HG03575 (cell line): ENCODE measurements around the gene ZNF71.

ENCODE experiments used
- ATAC-seq: cut with Tn5 transposase; IDR thresholded peaks from one replicate; pipeline ENCODE4 v1.9.1; 2021; ENCODE audit not compliant: unreplicated experiment, insufficient number of reproducible peaks, low FRiP score; ENCODE audit errors: extremely low read depth

ZNF71 gene

DNA sequence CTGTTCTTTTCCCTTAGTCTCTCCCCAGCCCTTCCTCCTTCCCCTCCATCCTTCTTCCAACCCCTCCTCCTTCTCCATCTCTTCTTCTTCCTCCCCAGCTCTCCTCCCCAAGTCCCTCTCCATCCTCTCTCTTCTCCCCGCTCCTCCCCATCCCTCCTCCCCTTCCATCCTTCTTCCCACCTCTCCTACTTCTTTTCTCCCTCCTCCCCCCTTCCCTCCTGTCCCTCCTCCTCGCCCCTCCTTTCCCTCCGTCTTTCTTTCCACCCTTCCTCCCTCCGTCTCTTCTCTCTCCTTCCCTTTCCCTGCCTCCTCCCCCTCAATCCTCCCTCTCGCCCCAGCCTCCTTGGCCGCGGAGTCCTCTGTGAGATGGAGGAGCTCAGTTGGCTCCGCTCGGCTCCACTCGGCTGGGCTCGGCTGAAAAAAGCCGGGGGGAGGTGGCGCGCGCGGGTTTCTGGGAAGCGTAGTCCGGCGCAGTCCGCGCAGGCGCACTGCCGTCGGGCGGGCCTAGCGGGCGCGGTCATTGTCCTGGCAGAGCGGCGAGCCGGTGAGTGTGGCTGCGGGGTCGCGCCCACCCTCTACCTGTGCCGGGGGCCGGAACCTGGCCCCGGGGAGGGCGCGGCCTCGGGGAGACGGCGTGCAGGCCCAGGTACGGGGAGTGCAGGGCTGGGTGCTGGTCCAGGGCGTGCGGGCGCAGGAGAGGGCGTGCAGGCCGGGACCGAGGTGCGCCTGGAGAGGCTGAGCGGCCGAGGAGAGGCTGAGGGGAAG is at the start of gene ZNF71:
Gene ZNF71, plus strand, starts transcription at position 520 of the 765 bp plus-strand sequence. CDS start 6,257 bp downstream, outside the sequence.
- no peak for ATAC-seq

DNA sequence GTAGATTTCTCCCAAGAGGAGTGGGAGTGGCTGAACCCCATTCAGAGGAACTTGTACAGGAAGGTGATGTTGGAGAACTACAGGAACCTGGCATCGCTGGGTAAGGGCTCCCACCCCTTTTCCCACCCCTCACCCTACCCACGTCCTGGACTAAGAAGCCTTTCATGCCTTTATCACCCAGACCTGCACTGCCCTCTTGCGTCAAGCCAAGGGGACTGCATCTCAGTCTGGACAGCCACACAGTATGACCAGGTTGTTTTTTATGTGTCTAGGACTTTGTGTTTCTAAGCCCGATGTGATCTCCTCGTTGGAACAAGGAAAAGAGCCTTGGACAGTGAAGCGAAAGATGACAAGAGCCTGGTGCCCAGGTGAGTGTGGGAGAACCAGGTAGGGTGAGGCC is 47.6 kb upstream of the ZNF71 start:
- no peak for ATAC-seq

DNA sequence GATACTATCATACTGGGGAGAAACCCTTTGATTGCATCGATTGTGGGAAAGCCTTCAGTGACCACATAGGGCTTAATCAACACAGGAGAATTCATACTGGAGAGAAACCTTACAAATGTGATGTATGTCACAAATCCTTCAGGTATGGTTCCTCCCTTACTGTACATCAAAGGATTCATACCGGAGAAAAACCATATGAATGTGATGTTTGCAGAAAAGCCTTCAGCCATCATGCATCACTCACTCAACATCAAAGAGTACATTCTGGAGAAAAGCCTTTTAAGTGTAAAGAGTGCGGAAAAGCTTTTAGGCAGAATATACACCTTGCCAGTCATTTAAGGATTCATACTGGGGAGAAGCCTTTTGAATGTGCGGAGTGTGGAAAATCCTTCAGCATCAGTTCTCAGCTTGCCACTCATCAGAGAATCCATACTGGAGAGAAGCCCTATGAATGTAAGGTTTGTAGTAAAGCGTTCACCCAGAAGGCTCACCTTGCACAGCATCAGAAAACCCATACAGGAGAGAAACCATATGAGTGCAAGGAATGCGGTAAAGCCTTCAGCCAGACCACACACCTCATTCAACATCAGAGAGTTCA is 40.7 kb upstream of the ZNF71 start:
- no peak for ATAC-seq

DNA sequence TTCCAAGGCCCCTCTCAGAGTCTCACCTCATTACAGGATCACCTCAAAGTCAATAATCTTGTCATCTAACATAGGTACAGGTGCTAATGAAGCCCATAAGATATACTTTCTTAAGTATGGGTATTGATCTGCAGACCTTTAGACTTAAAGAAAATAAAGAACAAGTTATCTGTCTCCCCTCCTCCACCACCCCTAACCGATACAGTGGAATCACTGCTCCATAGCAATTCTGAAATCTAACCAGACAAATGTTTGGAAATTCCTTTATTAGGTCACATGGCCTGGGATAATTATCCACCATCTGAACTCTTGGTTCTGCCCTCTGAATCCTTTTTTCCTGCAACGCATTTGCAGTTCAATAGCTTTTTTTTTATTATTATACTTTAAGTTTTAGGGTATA is 32.3 kb upstream of the ZNF71 start:
- no peak for ATAC-seq

DNA sequence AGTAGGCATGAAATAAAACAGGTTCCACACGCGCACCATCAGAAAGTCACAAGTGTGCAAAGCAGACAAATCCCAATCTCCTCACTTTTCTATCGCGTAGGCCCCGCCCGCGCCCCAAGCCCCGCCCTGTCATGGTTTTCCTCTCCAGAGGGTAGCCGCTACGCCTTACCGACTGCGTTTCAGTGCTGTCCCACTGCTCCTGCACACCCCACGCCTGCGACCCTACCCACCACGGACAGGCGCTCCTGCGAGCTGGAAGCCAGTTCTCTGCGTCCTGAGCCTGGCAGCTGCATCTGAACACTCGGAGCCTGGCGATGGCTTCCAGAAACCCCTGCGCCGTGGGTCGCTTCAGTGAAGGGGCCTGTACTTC is 28.2 kb upstream of the ZNF71 start:
- ATAC-seq = no peak

DNA sequence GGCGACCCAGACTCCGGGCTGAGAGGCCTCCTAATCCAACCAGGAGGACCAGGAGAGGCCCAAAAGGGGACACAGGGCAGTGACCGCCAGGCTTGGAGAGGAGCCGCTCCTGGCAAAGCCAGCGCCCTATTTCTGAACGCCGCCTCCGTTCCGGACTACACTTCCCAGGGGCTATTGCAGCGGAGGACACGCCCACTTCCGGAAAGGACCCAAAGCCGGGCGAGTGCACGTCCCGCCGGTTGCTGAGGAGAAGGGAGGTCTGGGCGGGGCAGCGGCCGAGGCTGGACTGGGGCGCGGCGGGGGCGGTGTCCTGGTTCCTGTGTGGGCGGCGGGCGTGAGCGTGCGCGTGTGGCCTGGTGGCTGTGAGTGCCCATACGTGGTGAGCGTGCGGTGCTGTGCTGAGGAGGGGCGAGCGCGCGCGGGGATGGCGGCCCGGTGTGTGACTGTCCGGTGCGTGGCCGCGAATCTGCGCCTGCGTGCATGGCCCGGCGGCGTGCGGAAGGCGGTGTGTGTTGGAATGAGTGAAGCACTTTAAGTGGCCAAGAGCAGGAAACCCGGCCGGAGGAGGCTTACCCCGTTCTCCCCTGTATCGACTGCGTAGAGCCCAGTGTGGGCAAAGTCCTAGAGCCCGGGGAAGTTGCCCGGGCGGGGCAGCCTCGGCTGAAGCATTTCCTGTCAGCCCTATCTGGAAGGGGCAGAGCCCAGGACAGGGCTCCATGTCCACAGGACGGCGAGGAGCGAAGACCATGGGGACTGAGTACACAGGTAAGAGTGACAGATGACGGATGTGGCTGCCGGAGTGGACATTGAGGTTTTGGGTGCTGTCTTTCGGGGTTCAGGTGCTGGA is 27.6 kb upstream of the ZNF71 start, which contains the start of gene ZNF470:
Gene ZNF470, plus strand, starts transcription at position 195 of the 847 bp plus-strand sequence. CDS start 2,844 bp downstream, outside the sequence.
- ATAC-seq = no peak

DNA sequence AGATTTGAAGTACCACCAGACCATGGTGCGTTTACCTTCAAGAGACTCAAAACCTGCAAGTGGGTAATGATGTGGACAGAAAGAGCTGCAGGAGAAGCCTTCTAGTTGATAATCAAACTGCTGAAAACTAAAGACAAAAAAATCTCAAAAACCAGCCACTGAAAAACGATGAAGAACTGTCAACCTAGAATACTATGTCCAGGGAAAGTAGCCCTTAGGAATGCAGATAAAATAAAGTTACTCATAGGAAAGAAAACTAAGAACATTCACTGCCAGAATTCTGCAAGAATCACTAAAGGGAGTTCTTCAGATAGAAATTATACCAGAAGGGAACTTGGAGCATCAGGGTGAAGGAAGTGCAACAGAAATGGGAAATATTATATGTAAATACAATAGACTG is 22.5 kb upstream of the ZNF71 start:
- ATAC-seq = no peak

DNA sequence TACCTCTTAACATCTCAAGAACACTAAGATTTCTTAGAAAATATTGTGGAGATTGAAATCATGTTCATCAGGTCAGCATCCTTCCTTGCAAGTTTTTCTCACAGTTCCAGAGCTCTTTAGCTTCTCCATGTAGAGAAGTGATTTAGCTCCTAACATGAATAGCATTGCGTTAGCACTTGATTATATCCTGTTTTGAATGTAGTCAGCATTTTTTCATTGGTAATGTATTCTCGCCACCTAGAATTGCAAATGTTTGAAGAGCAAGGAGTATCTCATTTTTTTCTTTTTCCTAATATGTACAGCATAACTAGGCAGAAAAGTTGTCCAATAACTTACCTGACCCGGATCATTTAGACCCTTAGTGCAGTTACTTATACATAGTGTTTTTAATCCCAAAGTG is 21.2 kb upstream of the ZNF71 start:
- ATAC-seq = no peak

DNA sequence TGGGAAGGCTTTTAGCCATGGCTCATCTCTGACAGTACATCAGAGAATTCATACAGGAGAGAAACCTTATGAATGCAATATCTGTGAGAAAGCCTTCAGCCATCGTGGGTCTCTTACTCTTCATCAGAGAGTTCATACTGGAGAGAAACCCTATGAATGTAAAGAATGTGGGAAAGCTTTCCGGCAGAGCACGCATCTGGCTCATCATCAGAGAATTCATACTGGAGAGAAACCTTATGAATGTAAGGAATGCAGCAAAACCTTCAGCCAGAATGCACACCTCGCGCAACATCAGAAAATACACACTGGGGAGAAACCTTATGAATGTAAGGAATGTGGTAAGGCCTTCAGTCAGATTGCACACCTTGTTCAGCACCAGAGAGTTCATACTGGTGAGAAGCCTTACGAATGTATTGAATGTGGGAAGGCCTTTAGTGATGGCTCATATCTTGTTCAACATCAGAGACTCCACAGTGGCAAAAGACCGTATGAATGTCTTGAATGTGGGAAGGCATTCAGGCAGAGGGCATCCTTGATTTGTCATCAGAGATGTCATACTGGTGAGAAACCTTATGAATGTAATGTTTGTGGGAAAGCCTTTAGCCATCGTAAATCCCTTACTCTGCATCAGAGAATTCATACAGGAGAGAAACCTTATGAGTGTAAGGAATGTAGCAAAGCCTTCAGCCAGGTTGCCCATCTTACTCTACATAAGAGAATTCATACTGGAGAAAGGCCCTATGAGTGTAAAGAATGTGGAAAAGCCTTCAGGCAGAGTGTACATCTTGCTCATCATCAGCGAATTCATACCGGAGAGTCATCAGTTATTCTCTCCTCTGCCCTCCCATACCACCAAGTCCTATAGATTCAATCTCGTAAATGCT is 17.1 kb upstream of the ZNF71 start:
- ATAC-seq = no peak

DNA sequence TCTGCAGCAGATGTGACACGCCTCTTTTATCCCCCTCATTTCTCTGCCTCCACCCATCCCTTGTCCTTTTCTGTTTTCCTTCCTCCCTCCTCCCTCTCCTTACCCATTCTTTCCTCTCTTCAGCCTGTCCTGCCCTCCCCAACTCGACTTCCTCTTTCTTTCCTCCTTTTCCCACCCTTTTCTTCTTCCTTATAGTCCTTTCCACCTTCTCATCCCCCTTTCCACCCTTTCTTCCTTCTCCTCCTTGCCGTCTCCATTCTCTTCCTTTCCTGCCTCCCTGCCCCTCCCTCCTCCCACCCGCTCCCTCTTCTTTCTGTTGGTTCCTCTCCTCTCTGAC is 688 bp upstream of the ZNF71 start:
- ATAC-seq = no peak

DNA sequence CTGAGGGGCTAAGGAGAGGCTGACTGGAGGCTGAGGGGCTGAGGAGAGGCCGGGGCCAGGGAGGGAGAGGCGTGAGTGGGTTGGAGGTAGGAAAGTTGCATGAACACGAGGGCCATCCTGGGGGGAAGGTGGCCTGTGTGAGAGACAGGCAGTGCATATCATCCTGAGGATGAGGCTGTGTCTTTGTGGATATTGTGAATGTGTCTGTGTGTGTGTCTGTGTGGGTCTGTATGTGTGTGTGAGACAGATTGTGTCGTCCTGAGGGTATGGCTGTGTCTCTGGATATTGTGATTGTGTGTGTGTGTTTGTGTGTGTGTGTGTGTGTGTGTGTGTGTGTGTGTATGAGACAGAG is 422 bp downstream of the ZNF71 start:
- ATAC-seq = no peak

DNA sequence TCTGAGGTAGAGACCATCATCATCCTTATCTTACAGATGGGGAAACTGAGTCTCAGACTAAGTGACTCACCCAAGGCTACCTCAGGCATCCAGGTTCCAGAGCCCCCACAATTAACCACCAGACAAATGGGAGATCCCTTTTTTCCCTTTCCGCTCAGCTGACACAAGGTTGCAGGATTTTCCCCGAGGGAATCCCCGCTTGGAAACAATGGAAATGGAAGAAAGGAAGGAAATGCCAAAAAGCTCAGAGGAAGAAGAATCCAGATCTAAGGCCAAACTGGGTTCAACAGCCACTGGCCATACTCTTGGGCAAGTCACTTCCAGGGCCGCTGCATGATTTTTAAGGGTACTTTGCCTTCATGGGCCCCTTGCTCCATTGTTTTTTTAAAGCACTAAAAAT is 1.6 kb downstream of the ZNF71 start:
- ATAC-seq = no peak

DNA sequence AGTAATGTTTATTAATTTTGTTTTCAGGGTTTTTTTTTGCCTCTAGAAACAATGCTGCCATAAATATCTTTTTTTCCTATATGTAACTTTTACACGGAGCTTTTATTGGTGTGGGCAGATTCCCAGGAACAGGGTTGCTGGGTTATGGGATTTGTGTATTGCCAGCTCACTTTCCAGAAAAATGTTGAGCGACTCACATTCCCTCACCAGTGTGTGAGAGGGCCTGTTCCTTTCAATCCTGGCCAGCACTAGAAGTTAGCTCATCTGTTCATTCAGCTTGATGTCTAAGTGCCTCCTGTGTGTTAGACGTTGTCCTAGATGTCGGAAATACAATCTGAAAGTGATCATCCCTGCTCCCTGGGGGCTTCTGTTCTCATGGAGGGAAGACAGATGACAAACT is 2.6 kb downstream of the ZNF71 start:
- no peak for ATAC-seq

DNA sequence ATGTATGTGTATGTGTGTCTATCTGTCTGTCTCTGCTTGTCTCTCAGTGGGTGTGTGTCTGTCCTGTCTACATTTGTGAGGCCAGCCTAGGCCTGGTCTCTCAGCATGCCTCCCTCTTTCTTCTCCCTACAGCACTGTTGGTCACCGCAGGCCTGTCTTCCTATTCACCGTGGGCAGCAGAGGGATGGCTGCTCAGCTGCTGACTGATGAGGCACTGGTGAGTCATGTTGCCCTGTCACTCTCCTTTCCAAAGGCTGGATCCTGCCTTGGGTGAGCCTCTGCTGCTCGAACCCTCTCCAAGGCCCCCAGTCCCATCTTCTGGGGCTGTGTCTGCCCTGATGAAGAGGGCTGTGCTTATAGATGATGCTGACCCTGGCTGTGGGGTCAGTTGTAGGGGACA is 6.3 kb downstream of the ZNF71 start:
- ATAC-seq = no peak

DNA sequence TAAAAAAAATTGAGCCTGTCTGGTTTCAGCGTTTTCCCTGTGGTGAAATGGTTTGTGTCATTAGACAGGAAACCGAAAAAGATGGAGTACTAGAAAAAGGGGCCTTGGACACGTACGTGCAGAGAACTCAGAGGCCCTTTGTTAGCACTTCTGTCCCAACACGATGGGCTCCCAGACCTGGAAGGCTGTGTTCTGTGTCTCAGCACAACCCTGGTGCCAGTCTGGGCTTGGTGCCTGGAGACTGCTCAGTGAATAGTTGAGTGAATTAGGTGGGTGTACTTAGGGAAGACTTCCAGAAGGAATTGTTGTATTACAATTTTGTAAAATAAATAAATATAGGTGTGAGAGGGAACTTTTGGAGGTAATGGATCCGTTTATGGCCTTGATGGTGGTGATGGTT is 8.7 kb downstream of the ZNF71 start:
- ATAC-seq = no peak

DNA sequence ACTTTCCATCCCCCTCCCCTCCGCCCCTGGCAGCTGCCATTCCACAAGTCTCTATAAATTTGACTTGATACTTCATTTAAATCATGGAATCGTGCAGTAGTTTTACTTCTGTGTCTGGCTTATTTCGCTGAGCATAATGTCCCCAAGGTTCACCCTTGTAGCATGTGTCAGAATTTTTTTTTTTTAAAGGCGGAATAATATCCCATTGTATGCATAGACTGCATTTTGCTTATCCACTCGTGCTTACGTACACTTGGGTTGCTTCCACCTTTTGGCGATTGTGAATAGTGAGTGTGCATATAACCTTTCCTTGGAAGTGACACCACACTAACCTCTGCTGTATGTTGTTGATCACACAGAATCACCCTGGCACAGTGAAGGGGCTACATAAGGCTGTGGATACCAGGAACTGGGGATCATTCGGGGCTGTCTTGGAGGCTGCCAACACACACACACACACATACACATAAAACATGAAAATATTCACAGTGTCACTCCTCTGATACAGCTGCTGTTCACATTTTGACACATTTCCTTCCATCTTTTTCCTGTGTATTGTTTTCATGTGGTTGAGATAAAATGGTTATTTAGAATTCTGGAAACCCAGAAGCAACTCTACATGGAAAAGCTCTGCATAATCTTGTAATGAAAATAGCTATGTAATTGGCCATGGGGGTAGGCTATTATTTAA is 13.3 kb downstream of the ZNF71 start:
- ATAC-seq = no peak

DNA sequence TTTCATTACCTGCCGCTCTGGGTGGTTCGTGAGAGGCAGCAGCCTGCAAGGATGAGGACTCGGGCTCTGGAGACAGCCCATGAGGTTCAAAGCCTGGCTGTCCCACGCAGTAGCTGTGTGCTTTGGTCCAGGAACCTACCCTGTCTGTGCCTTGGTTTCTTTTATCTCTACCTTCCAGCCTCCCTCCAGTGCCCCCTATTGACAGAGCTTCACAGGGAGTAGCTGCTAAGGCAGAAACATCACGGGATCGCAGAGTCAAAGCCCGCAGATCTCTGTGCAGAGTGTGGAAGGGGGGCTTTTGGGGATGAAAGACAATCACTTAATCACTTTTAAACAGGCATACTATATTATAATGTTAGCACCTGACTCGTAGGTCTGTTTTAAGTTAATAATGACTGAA is 16.2 kb downstream of the ZNF71 start:
- no peak for ATAC-seq

DNA sequence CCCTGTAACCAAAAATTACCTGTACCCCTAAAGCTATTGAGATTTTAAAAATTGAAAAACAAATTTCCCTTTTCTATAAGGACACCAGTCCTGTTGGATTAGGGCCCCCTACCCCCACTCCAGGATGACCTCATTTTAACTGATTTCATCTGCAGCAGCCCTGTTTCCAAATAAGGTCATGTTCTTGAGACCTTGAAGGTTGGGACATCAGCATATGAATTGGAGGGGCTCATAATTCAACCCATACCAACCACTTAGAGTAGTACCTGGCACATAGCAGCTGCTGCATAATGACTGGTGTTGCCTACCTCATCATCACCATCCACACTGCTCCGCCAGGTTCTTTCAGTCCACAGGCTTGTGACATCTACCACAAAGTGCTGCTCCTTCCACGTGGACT is 17.6 kb downstream of the ZNF71 start:
- ATAC-seq = no peak

DNA sequence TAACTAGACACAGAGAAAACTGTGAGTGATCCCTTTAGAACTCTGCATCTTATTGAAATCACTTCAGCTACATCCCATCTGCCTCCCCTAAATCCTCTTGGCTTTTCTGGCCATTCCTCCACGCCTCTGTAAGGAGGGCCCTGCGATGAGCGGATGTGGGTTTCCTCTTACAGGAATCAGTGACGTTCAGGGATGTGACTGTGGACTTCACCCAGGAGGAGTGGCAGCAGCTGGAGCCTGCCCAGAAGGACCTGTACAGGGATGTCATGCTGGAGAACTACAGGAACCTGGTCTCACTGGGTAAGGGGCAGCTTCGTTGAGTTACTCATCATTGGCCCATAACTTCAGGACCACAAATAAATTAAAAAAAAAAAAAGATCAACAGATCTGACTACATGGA is 18.5 kb downstream of the ZNF71 start:
- ATAC-seq = no peak
